Right lobe of liver (tissue), 6 donors: ENCODE data around the gene TAAR5. TPM values are rescaled to one million over a fixed set of nuclear protein-coding genes. Genes with fewer than 3 reads are reported as not detected.

ENCODE experiments used
- ATAC-seq, 4 donors: fragments of 200-7000 bp; cut with Tn5 transposase; one replicate each; pipeline ENCODE4 v1.9.1; 2020; ENCODE audit warnings: mild to moderate bottlenecking in 4 of 4, moderate library complexity in 4 of 4
- DNase-seq, 3 donors: peaks; one replicate each; pipeline ENCODE4 v3.0.0-alpha.2; 2020
- H3K27ac ChIP-seq, 3 donors: fragments of 200-600 bp; one replicate each; pipeline ENCODE4 v1.8.0; 2022
- H3K27me3 ChIP-seq, 2 donors: fragments of 200-600 bp; one replicate each; pipeline ENCODE4 v1.8.0; 2022
- H3K36me3 ChIP-seq, 4 donors: fragments of 200-600 bp; sonication (generic) in 1 of 4; one replicate each; pipeline versions ENCODE4 v1.5.1 to v1.8.0; 2017 to 2022; ENCODE audit warnings: control low read depth in 1 of 4
- H3K4me1 ChIP-seq, 4 donors: fragments of 200-600 bp; sonication (generic) in 1 of 4; one replicate each; pipeline versions ENCODE4 v1.5.1 to v1.8.0; 2017 to 2022; ENCODE audit warnings: control low read depth in 1 of 4
- H3K4me3 ChIP-seq, 3 donors: fragments of 200-600 bp; one replicate each; pipeline ENCODE4 v1.8.0; 2022
- H3K9me3 ChIP-seq, 4 donors: fragments of 200-600 bp; sonication (generic) in 1 of 4; one replicate each; pipeline versions ENCODE4 v1.5.1 to v1.8.0; 2017 to 2022; ENCODE audit warnings: control low read depth in 1 of 4
- CTCF ChIP-seq, 4 donors: fragments of 200-600 bp in 3 of 4; fragments of 450-650 bp in 1 of 4; IDR thresholded peaks; one replicate each; pipeline versions ENCODE4 v1.5.1 to v1.8.0; 2016 to 2022; ENCODE audit warnings: antibody characterized with exemption in 4 of 4, mild to moderate bottlenecking in 2 of 4
- POLR2A ChIP-seq: fragments of 450-650 bp; IDR thresholded peaks from one replicate; pipeline ENCODE4 v1.6.1; 2017; ENCODE audit warnings: antibody characterized with exemption, mild to moderate bottlenecking
- WGBS: methylation state at CpG from one replicate; pipeline ENCODE4 v1.1.6; 2018; ENCODE audit warnings: low coverage, low lambda C conversion rate; ENCODE audit not compliant: insufficient coverage; ENCODE audit errors: missing lambda C conversion rate; 5-methylcytosine and 5-hydroxymethylcytosine counted together
- intact Hi-C, 2 donors: fragments of 100-400 bp; cut with DNase I; formaldehyde crosslinking; loops; one replicate each; pipeline versions ENCODE4 v1.11.2 to v1.14.1; 2022
- total RNA-seq, 6 experiments: library from RNA; depleted of rRNA in 2 of 6; stranded (reverse); fragments of >200 nt in 2 of 6; fragmentation: NEBNext Ultra II Directional in 3 of 6; extraction: Animal tissue kit (Norgen Biotek cat#: 25700) in 3 of 6; gene quantifications; one replicate each; pipeline versions ENCODE4 v1.1.0 to v1.2.4, GENCODE V29; 2016 to 2023
- donor health status: DM: no; HTN: yes; CAD: no.
- donor health status: DM: no; HTN: no; CAD: no.
- donor health status: DM: no; HTN: no; CAD: no.
- donor health status: DM: no; HTN: yes; CAD: no.
- donor health status: DM: no; HTN: yes; CAD: no.

The TAAR5 gene
- total RNA-seq, 6 experiments from 2014 or later = not detected

DNA sequence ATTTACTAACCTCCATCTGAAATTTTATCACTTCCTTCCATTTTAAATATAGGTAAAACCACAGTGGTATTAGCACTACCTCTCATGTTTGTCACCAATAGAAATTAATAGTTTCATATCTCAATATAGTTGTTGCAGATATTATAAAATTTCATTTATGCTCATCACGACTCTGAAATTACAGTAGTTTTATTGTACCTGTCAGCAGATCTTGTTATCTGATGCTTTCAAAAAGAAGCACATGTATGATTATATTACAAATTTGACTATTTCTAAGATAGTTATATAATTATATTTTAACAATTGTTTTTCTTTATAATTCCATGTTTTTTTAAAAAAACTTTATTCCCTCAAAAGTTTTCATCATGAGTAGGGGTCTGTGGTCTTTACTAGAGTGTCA is 4.8 kb downstream of the TAAR5 start:
- Histone ChIP-seq H3K4me1 (no peaks in the 10 kb centered on the region), H3K9me3 (no peaks in the 10 kb centered on the region), H3K4me3 (no peak overlapping the region), H3K27me3 (no peaks in the 10 kb centered on the region), H3K27ac (no peak overlapping the region), H3K36me3 (no peaks in the 10 kb centered on the region)
- no peak for ATAC-seq
- DNase-seq = no peak
- no peak for TF ChIP-seq POLR2A
- intact Hi-C loops = no loop called here
- 56% methylated on average over 1 of the region's 1 CpG for WGBS

- intact Hi-C loops = no loop called here
- Histone ChIP-seq H3K4me3 (no peak overlapping the region), H3K9me3 (no peaks in the 10 kb centered on the region), H3K27ac (no peak overlapping the region), H3K27me3 (no peaks in the 10 kb centered on the region), H3K4me1 (no peaks in the 10 kb centered on the region), H3K36me3 (no peaks in the 10 kb centered on the region)
- ATAC-seq = peak in 2 of 4 donors; percentile 14 to 31
- TF ChIP-seq POLR2A (no peak), CTCF (IDR thresholded peaks at IDR 0.05) (no peak)
- no peak for DNase-seq
Observed at GRCh38 chr6:132571774-132572173, 17.8 kb downstream of the TAAR5 start.

GRCh38 chr6:132570221-132570777 is 19.2 kb downstream of the TAAR5 start, which contains the start of gene TAAR6:
Gene TAAR6, plus strand, starts transcription at chr6:132570322. Its CDS starts 0 bp downstream, at chr6:132570322.
- intact Hi-C loops = no loop called here
- no peaks in the 10 kb centered on the region for H3K9me3 ChIP-seq
- H3K36me3 ChIP-seq = no peaks in the 10 kb centered on the region
- no peak for DNase-seq
- H3K4me3 ChIP-seq = no peak within 1 kb of the TSS
- no peak for TF ChIP-seq POLR2A
- no peak for TF ChIP-seq CTCF (IDR thresholded peaks at IDR 0.05)
- 73% methylated on average over 15 of the region's 15 CpGs for WGBS
- no peak within 1 kb of the TSS for H3K27ac ChIP-seq
- ATAC-seq = no peak
- no peaks in the 10 kb centered on the region for H3K27me3 ChIP-seq
- H3K4me1 ChIP-seq = no peaks in the 10 kb centered on the region

DNA sequence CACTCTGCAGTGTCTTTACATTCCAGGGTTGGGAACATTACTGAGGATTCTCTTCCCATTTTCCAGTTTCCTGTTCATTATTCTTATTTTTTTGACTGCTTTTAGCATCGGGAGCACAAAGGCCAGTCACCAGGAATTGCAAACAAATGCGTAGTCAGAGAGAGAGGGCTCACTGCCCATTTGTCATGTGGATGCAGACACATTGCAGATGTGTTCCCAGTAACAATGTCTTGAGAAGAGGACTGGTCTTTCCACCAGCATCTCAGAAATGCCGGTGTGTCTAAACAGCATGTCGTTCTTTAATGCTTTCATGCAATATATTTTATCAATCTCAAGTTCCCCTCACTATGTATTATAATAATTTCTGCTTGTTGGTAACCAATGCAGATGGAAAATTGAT is 20.4 kb downstream of the TAAR5 start:
- TF ChIP-seq CTCF (IDR thresholded peaks at IDR 0.05) = no peak
- no peak for TF ChIP-seq POLR2A
- no peaks in the 10 kb centered on the region for H3K4me1 ChIP-seq
- ATAC-seq (no peak), DNase-seq (no peak)
- WGBS = 62% methylated on average over 4 of the region's 4 CpGs
- no peak overlapping the region for H3K4me3 ChIP-seq
- H3K9me3 ChIP-seq = no peaks in the 10 kb centered on the region
- intact Hi-C loops = no loop called here
- no peaks in the 10 kb centered on the region for H3K27me3 ChIP-seq
- H3K27ac ChIP-seq = no peak overlapping the region
- no peaks in the 10 kb centered on the region for H3K36me3 ChIP-seq

DNA sequence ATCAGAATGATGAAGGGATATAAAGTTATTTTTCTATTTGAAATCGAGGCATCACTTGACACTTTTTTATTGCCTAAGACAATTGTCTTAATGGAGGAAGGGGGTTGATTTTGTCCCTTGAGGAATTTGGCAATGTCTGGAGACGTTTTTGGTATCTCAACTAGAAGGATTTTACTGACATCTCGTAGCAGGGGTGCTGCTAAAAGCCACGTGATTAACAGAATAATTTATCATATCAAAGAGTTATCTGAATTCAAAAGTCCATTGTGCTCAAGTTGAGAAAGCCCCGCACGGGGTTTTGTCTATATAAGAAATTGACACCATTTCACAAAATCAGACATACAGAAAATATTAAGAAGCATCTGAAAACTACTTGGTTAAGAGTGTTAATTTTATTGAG is 20.9 kb downstream of the TAAR5 start:
- Histone ChIP-seq H3K36me3 (no peaks in the 10 kb centered on the region), H3K9me3 (no peaks in the 10 kb centered on the region), H3K27ac (no peak overlapping the region), H3K4me3 (no peak overlapping the region), H3K4me1 (no peaks in the 10 kb centered on the region), H3K27me3 (no peaks in the 10 kb centered on the region)
- TF ChIP-seq CTCF (IDR thresholded peaks at IDR 0.05) (no peak), POLR2A (no peak)
- WGBS = 54% methylated on average over 6 of the region's 6 CpGs
- ATAC-seq (no peak), DNase-seq (no peak)
- intact Hi-C loops = no loop called here
